HepG2 (cell line): ENCODE data around the gene SEC14L6. TPM values are rescaled to one million over a fixed set of nuclear protein-coding genes. Genes with fewer than 3 reads are reported as not detected.

ENCODE experiments used
- CBX1 ChIP-seq: IDR thresholded peaks from one replicate; pipeline ENCODE4 v1.6.1; 2016; ENCODE audit warnings: antibody characterized with exemption, low read depth
- HOXA7 ChIP-seq: sonication (generic); formaldehyde crosslinking; IDR thresholded peaks from 2 replicates; pipeline ENCODE4 v1.8.1; 2022; ENCODE audit warnings: mild to moderate bottlenecking, missing genetic modification reagents, moderate library complexity
- JDP2 ChIP-seq: sonication (generic); formaldehyde crosslinking; IDR thresholded peaks from 2 replicates; pipeline ENCODE4 v1.8.1; 2022; ENCODE audit warnings: missing genetic modification reagents, borderline replicate concordance
- KDM3A ChIP-seq: IDR thresholded peaks from 2 replicates; pipeline ENCODE4 v1.6.1; 2018; ENCODE audit warnings: low read depth, missing compliant biosample characterization
- NCOA5 ChIP-seq: sonication (generic); formaldehyde crosslinking; IDR thresholded peaks from 2 replicates; pipeline ENCODE4 v1.4.0; 2020; ENCODE audit warnings: missing genetic modification reagents
- NR2F2 ChIP-seq: IDR thresholded peaks from 2 replicates; pipeline ENCODE4 v1.6.1; 2012; ENCODE audit warnings: low read depth, inconsistent platforms, borderline replicate concordance
- SOX6 ChIP-seq, 2 experiments: fragments of 450-650 bp in 1 of 2; sonication (generic) in 1 of 2; formaldehyde crosslinking in 1 of 2; IDR thresholded peaks; 2 replicates each; pipeline versions ENCODE4 v1.4.0 to v1.6.1; 2017 to 2020; ENCODE audit warnings: antibody characterized with exemption in 1 of 2, mild to moderate bottlenecking in 1 of 2, missing genetic modification reagents in 1 of 2
- TARDBP ChIP-seq: sonication (generic); formaldehyde crosslinking; IDR thresholded peaks from 2 replicates; pipeline ENCODE4 v1.8.0; 2022; ENCODE audit warnings: mild to moderate bottlenecking, missing genetic modification reagents
- TBX2 ChIP-seq: sonication (generic); formaldehyde crosslinking; IDR thresholded peaks from 2 replicates; pipeline ENCODE4 v1.5.0; 2020; ENCODE audit warnings: missing genetic modification reagents, mild to moderate bottlenecking, borderline replicate concordance
- TBX3 ChIP-seq: fragments of 450-650 bp; IDR thresholded peaks from 2 replicates; pipeline ENCODE4 v1.6.1; 2017; ENCODE audit warnings: antibody characterized with exemption, mild to moderate bottlenecking, inconsistent platforms, borderline replicate concordance
- TCF7 ChIP-seq: sonication (generic); IDR thresholded peaks from 2 replicates; pipeline ENCODE4 v1.6.1; 2016; ENCODE audit warnings: antibody characterized with exemption, low read depth
- ZBTB38 ChIP-seq: sonication (generic); formaldehyde crosslinking; IDR thresholded peaks from 2 replicates; pipeline ENCODE4 v1.5.1; 2020; ENCODE audit warnings: mild to moderate bottlenecking, missing genetic modification reagents
- ZIK1 ChIP-seq: sonication (generic); formaldehyde crosslinking; IDR thresholded peaks from 2 replicates; pipeline ENCODE4 v1.5.0; 2020; ENCODE audit warnings: mild to moderate bottlenecking, low read depth, missing genetic modification reagents, borderline replicate concordance
- ZNF570 ChIP-seq: sonication (generic); formaldehyde crosslinking; IDR thresholded peaks from 2 replicates; pipeline ENCODE4 v1.4.0; 2020; ENCODE audit warnings: mild to moderate bottlenecking, missing genetic modification reagents, borderline replicate concordance
- ZNF589 ChIP-seq: sonication (generic); formaldehyde crosslinking; conservative IDR thresholded peaks from 2 replicates; pipeline ENCODE4 v1.8.0; 2022; ENCODE audit warnings: mild to moderate bottlenecking, moderate library complexity, missing genetic modification reagents
- ZNF619 ChIP-seq: sonication (generic); formaldehyde crosslinking; IDR thresholded peaks from 2 replicates; pipeline ENCODE4 v1.4.0; 2020; ENCODE audit warnings: mild to moderate bottlenecking, missing genetic modification reagents
- ZNF790 ChIP-seq: sonication (generic); formaldehyde crosslinking; IDR thresholded peaks from 2 replicates; pipeline ENCODE4 v1.8.0; 2022; ENCODE audit warnings: missing genetic modification reagents, mild to moderate bottlenecking, borderline replicate concordance
- ZSCAN25 ChIP-seq: sonication (generic); formaldehyde crosslinking; IDR thresholded peaks from 2 replicates; pipeline ENCODE4 v1.8.0; 2022; ENCODE audit warnings: mild to moderate bottlenecking, missing genetic modification reagents
- polyA plus RNA-seq, 8 experiments: library from polyadenylated mRNA; depleted of rRNA in 3 of 8; stranded (reverse) in 7 of 8; unstranded in 1 of 8; fragments of >200 nt; fragmentation: Illumina TruSeq in 4 of 8; extraction: Trizol in 4 of 8; gene quantifications; 2 replicates each; pipeline versions ENCODE4 v1.2.1 to v1.2.3, GENCODE V29; 2011 to 2016; ENCODE audit warnings: low read depth in 4 of 8, missing spikeins in 1 of 8, mixed read lengths in 1 of 8; ENCODE audit not compliant: insufficient read depth in 1 of 8
- total RNA-seq, 5 experiments: library from RNA; depleted of rRNA; stranded (reverse); fragments of >200 nt; fragmentation: Illumina TruSeq; extraction: Trizol; gene quantifications; 2 replicates each; pipeline ENCODE4 v1.2.3, GENCODE V29; 2016; ENCODE audit warnings: low read depth in 1 of 5
- TF ChIP-seq, protein P1 (sequence below): IDR thresholded peaks from 2 replicates; pipeline ENCODE4 v1.6.1; 2012; ENCODE audit warnings: low read depth, low read length, improper control_type of control experiment
- TF ChIP-seq, protein P2 (sequence below): sonication (generic); formaldehyde crosslinking; IDR thresholded peaks from 2 replicates; pipeline ENCODE4 v1.4.0; 2020; ENCODE audit warnings: mild to moderate bottlenecking, missing genetic modification reagents, borderline replicate concordance
- TF ChIP-seq, protein P3 (sequence below): IDR thresholded peaks from 2 replicates; pipeline ENCODE4 v1.4.0; 2020; ENCODE audit warnings: mild to moderate bottlenecking, missing genetic modification reagents

The SEC14L6 gene
- total and polyA plus RNA-seq, 2 of the 13 experiments (the other 11 are each of a cell fraction or from before 2014, with no cell fraction given), result 0.09 to 9.3 TPM

DNA sequence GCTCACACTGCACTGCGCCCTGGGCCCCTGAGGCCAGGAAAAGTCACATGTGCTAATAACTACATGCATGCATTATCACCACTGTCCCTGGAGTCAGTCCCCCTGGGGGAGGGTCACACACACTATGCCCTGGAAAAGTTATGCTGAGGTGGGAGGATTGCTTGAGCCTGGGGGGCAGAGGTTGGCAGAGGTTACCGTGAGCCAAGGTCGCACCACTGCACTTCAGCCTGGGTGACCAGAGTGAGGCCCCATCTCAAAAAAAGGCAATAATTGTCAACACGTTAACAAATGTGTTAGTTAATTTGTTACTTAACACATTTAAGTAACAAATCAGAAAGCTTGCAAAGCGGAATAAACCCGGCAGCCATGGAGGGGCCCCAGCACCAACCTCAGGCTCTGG lies 13.3 kb upstream of the SEC14L6 start (continued):
- TF ChIP-seq ZSCAN25 (CRISPR knock-in tag) (peak; percentile 50; the same call in 1 of the 2 replicates), HOXA7 (no peak), TARDBP (CRISPR knock-in tag) (peak; percentile 35; the same call in 1 of the 2 replicates), TBX2 (peak; percentile 80), ZNF570 (CRISPR knock-in tag) (no peak), NR2F2 (peak; percentile 54; the same call in 1 of the 2 replicates), ZNF790 (CRISPR knock-in tag) (no peak), NCOA5 (no peak), ZBTB38 (0 out of 2 replicates have a peak, but pooled peaks have one; percentile 35), SOX6 (IDR thresholded peaks at IDR 0.05) (no peak), SOX6 (CRISPR knock-in tag; IDR thresholded peaks at IDR 0.05) (peak; percentile 14; the same call in 1 of the 2 replicates), KDM3A (CRISPR knock-in tag) (no peak), ZNF619 (no peak), TBX3 (0 out of 2 replicates have a peak, but pooled peaks have one; percentile 5), TCF7 (no peak), JDP2 (CRISPR knock-in tag) (no peak), CBX1 (no peak), ZNF589 (no peak), ZIK1 (CRISPR knock-in tag) (no peak)
- TF ChIP-seq, protein P1, sequence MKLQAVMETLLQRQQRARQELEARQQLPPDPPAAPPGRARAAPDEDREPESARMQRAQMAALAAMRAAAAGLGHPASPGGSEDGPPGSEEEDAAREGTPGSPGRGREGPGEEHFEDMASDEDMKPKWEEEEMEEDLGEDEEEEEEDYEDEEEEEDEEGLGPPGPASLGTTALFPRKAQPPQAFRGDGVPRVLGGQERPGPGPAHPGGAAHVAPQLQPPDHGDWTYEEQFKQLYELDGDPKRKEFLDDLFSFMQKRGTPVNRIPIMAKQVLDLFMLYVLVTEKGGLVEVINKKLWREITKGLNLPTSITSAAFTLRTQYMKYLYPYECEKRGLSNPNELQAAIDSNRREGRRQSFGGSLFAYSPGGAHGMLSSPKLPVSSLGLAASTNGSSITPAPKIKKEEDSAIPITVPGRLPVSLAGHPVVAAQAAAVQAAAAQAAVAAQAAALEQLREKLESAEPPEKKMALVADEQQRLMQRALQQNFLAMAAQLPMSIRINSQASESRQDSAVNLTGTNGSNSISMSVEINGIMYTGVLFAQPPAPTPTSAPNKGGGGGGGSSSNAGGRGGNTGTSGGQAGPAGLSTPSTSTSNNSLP, result no peak
- TF ChIP-seq, protein P2, sequence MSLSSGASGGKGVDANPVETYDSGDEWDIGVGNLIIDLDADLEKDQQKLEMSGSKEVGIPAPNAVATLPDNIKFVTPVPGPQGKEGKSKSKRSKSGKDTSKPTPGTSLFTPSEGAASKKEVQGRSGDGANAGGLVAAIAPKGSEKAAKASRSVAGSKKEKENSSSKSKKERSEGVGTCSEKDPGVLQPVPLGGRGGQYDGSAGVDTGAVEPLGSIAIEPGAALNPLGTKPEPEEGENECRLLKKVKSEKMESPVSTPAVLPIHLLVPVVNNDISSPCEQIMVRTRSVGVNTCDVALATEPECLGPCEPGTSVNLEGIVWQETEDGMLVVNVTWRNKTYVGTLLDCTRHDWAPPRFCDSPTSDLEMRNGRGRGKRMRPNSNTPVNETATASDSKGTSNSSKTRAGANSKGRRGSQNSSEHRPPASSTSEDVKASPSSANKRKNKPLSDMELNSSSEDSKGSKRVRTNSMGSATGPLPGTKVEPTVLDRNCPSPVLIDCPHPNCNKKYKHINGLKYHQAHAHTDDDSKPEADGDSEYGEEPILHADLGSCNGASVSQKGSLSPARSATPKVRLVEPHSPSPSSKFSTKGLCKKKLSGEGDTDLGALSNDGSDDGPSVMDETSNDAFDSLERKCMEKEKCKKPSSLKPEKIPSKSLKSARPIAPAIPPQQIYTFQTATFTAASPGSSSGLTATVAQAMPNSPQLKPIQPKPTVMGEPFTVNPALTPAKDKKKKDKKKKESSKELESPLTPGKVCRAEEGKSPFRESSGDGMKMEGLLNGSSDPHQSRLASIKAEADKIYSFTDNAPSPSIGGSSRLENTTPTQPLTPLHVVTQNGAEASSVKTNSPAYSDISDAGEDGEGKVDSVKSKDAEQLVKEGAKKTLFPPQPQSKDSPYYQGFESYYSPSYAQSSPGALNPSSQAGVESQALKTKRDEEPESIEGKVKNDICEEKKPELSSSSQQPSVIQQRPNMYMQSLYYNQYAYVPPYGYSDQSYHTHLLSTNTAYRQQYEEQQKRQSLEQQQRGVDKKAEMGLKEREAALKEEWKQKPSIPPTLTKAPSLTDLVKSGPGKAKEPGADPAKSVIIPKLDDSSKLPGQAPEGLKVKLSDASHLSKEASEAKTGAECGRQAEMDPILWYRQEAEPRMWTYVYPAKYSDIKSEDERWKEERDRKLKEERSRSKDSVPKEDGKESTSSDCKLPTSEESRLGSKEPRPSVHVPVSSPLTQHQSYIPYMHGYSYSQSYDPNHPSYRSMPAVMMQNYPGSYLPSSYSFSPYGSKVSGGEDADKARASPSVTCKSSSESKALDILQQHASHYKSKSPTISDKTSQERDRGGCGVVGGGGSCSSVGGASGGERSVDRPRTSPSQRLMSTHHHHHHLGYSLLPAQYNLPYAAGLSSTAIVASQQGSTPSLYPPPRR (CRISPR knock-in tag), result no peak
- TF ChIP-seq, protein P3, sequence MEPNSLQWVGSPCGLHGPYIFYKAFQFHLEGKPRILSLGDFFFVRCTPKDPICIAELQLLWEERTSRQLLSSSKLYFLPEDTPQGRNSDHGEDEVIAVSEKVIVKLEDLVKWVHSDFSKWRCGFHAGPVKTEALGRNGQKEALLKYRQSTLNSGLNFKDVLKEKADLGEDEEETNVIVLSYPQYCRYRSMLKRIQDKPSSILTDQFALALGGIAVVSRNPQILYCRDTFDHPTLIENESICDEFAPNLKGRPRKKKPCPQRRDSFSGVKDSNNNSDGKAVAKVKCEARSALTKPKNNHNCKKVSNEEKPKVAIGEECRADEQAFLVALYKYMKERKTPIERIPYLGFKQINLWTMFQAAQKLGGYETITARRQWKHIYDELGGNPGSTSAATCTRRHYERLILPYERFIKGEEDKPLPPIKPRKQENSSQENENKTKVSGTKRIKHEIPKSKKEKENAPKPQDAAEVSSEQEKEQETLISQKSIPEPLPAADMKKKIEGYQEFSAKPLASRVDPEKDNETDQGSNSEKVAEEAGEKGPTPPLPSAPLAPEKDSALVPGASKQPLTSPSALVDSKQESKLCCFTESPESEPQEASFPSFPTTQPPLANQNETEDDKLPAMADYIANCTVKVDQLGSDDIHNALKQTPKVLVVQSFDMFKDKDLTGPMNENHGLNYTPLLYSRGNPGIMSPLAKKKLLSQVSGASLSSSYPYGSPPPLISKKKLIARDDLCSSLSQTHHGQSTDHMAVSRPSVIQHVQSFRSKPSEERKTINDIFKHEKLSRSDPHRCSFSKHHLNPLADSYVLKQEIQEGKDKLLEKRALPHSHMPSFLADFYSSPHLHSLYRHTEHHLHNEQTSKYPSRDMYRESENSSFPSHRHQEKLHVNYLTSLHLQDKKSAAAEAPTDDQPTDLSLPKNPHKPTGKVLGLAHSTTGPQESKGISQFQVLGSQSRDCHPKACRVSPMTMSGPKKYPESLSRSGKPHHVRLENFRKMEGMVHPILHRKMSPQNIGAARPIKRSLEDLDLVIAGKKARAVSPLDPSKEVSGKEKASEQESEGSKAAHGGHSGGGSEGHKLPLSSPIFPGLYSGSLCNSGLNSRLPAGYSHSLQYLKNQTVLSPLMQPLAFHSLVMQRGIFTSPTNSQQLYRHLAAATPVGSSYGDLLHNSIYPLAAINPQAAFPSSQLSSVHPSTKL, result peak; percentile 37; the same call in 1 of the 2 replicates
